GM18508 (cell line): ENCODE data around the gene MLANA.
"Not testable (repeated sequence)": the region's sequence is repeated elsewhere in the genome, so short reads cannot be mapped to it uniquely, and the experiment has no call there.

ENCODE experiments used
- ATAC-seq: cut with Tn5 transposase; IDR thresholded peaks from one replicate; pipeline ENCODE4 v1.9.1; 2021; ENCODE audit warnings: moderate number of reproducible peaks; ENCODE audit not compliant: insufficient read depth, unreplicated experiment

Gene MLANA

DNA sequence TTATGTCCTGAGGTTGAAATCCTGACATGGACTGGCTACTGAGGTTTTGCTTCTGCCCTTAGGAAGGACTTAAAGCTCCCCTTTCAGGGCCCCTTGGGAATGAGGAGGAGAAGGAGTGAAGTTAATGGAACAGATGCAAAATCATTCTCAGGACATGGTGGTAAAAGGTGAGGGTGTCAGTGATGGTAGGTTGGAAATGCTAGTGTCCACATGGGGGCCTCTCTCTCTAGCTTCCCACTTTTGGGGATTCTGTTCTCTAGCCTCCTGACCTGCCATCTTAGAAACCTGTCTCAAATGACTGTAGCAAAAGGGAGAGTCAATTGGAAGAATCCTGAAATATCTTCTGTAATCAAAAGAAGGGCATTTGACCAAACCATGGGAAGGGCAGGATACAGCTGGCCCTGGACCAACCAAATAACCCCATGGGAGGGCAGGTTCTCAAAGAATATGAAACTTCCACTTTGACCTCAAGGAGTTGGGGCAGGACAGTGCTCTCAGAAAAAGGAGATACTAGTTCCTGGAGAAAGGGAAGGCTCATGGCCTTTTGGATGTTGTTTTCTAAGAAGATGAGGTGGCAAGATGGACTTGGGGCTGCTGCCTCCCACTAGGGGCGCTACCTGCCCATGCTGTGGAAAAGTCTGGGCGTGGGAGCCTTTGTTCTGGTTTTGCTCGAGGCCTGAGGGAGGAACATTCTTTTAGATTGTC, 21.2 kb upstream of the MLANA start:
- ATAC-seq = no peak

DNA sequence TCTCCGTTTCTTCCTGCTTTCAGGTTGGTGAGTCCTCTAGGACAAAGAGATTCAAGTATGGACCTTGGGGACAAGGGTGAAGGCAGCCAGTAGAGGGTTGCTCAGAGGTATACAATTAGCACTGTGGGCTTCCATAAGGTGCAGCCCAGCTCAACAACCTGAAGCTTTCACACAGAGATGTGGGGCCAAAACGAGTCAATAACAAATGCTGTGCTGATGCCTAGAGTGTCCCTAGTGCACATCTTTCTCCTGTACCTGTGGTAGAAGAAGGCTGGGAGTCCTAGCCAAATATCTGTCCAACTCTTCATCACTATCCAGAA, 20.7 kb upstream of the MLANA start:
- ATAC-seq = no peak

DNA sequence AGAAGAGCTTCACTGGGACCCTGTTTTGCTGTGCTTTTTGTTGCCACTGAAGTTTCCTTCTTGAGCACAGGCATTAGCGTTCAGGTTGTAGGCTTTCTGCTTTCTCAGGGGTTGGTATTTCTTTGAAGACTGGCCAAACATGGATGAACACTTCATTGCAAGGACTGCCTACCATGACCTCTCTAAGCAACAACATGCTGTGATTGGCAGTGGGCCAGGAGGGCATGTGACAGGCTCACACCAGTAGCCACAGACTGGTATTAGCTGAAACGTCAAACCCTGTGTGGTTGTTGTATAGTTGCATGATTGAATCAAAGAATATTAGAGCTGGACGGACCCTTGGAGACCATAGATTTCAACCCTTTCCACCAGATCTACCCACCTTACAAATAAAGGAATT, 20.0 kb upstream of the MLANA start:
- no peak for ATAC-seq

DNA sequence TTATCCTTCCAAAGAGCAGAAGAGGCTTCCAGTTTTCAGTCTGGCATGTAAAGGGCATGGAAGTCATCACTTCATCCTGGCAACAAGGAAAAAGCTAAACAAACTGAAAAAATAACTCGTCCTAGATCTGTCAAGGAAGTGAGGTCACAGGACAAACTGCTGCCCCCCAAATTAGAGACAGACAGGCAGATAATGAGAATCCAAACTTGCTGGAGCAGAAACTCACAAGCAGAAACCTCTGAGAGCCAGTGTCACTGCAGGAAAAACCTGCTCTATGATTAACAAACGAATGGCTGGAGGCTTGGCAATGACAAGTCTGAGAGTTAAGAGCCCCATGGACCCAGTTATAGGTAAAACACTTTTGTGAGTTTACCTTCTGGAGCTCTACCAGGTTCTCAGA, 18.9 kb upstream of the MLANA start:
- no peak for ATAC-seq

DNA sequence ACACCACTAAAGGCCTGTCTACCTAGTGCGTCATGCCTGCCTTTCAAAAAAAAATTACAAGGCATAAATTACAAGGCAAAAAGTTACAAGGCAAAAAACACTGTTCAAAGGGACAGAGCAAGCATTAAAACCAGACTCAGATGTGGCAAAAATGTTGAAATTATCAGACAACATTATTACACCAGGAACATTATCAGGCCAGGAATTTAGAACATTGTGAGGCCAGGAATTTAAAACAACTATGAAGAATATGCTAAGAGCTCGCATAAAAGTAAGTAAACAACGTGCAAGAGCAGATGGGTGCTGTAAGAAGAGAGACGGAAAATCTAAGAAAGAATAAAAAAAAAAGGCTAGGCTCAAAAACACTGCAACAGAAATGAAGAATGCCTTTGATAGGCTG, 18.2 kb upstream of the MLANA start:
- ATAC-seq = no peak

DNA sequence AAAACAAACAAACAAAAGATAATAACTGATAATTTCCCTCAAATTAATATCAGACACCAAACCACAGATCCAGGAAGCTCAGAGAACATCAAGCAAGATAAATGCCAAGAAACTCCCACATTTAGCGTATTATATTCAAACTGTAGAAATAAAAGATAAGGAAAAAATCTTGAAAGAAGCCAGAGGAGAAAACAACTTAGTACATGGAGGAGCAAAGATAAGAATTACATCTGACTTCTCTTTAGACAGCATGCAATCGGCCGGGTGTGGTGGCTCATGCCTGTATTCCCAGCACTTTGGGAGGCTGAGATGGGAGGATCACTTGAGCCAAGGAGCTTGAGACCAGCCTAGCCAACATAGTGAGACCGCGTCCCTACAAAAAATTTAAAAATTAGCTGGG, 17.2 kb upstream of the MLANA start:
- ATAC-seq = no peak

DNA sequence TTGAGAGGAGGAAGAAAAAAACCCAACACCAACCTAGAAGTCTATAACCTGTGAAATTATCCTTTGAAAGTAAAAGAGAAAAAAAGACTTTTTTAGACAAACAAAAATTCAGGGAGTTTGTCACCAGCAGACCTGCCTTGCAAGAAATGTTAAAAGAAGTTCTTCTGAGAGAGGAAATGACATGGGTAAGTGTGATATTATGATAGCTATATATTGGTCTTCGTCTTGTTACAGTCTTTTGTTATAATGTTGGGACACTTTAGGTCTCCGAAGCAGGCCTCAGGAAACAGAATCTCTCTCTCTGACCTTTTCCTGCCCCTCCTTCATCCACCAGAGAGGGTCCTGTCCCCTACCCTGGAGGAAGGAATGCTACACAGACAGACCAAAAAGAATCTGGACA, 16.6 kb upstream of the MLANA start:
- no peak for ATAC-seq

DNA sequence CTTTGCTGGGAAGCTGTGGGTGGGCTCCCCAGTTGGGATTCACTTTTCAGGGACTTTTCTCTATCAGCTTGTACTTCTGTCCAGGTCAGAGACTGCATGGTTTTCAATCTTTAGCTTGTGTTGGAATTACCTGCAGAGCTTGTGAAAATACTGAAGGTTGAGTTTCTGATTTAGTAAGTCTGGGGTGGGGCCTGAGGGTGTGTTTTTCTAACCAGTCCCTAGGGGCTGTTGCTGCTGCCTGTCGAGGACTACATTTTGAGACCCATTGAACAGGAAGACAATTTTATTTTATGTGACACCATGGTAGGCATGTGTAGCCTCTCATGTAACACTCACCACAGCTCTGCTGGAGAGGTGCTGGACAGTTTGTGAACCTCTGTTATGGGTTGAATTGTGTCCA, 14.7 kb upstream of the MLANA start:
- no peak for ATAC-seq

DNA sequence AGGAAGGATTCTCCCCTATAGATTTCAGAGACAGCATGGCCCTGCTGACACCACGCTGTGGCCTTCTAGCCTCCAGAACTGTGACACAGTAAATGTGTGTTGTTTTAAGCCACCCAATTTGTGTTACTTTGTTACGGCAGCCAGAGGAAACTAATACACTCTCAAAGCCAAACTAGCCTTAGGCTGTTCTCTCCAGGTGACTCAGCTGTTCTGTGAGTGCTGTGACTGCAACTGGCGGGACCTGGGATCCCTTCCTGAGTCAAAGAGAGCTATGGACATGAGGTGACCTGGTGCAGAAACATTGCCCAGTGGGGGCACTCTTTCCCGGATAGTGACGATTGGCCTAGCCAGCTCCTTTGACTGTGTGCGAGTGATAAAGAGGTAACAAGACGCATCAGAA, 14.0 kb upstream of the MLANA start:
- no peak for ATAC-seq

DNA sequence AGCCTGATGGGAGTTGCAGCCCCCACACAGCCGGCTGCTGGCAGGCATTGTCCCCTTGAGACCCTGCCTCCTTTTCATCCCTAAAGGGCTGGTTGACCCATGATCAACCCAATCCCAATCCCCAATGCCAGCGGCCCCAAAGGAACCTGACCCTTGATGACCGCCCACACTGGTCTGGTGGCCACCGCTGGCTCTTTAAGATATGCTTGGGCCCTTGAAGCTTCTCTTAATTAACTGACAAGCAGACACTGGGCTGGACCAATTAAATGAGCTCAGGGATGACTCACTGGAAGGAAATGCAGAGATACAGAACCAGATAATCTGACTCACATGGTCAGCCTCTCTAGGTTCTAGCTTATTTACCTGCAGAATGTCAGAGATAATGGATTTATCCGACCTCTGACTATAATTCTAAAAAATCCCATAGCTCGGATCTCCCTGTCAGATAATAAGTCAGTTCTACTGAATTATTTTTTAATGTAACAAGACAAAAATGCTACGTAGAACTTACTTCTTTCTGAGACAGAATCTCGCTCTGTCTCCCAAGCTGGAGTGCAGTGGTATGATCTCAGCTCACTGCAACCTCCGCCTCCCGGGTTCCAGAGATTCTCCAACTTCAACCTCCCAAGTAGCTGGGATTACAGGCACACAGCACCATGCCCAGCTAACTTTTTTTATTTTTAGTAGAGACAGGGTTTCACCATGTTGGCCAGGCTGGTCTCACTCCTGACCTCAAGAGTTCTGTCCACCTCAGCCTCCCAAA, 11.1 kb upstream of the MLANA start:
- no peak for ATAC-seq

DNA sequence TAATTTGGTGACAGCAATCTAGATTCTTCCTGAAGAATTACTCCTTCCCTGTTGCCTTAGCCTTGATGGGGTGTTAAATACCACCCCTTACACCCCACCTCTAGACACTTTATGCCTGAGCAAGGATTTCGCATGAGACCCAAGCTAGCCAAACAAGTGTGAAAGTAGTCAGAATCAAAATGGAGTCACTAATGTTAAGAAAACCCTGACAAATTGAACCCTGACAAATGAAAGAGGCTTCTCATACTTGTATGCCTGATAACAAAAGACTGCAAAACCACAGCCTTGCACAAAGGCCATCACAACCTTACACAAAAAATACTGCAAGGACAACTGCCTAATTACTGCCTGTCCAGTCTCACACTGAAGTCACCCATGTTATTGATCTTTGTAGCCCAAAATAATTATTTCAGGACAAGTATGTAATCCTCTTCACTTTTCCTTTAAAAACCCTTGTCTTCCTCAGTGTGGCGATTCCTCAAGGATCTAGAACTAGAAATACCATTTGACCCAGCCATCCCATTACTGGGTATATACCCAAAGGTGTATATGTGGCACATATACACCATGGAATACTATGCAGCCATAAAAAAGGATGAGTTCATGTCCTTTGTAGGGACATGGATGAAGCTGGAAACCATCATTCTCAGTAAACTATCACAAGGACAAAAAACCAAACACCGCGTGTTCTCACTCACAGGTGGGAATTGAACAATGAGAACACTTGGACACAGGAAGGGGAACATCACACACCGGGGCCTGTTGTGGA, 8.3 kb upstream of the MLANA start:
- not testable (repeated sequence) for ATAC-seq

DNA sequence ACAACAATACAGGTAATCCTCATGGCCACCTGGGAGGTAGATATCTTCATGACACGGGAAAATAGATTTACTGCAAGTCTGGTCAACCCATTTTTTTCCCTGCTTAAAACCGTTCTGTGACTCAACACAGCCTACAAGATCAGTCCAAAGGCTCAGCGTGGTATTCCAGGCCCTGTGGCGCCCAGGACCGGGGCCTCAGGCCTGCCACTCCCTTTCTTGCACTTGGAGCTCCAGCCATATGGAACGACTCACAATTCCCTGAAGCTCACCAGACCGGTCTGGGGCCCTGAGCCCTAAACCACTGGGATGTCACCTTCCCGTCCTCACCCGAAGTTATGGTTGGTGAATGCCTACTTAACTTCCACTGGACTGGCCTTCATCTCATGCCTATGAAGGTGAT, 6.5 kb upstream of the MLANA start:
- no peak for ATAC-seq

DNA sequence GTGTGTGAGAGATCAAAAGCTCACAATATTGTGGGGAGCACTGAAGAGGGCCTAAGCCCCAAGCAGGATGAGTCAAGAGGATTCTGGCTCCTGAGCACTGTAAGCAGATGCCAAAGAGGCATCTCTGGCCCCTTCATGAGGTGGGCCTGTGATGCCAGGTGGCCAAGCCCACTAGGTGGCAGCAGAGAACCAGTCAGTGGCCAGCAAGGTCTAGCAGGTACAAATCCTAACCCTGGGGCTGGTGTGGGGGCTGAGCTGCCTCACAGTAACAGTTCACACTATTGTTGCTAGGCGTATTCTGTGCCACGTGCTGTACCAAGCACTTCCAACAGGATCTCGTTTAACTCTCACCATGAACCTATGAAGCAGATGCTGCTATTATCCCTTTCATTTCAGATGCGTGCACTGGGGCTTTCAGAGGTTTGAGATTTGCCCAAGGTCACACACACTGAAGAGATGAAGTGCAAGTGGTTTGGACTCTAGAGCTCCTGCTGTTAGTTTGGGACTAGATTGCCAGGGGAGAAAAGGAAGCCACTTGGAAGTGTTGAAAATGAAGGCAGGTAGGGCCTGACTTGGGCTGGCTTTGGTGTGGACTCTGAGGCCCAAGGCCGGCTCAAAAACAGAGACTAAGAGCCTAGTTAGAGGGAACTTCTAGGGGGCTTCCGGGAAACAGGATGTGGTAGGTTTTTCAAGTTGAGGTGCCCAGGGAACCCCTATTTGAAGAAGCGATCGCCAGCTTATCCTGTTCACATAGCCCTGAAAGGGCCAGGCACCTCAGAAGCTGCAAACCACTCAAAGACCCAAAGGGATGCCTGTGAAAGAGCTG, 4.4 kb upstream of the MLANA start:
- peak; percentile 92 for ATAC-seq

DNA sequence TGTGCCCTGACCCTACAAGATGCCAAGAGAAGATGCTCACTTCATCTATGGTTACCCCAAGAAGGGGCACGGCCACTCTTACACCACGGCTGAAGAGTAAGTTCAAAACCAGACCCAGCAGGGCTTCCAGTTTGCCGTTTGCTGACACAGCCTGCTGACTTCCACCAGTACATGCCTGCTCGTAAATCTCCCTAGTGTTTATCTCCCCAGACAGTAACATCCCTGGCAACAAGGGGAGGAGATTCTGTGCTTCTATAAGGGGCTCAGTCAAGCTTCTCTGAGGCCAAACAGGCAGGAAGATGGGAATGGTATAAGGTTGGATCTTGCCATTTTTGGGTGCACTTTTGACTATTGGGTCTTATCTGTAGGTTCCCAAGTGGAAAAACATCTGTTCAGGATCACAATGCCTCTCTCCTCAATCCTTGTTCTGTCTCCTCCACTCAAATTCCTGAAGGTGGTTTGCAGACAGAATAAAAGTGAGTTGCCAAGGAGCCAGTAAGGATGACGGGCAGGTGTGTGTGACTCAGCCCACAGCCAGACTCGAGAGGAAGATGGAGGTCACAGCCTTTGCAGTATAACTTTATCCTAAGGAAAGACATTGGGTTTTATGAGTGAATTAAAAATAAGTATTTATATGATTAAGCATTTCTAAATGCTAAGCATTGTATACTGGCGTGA, 1.9 kb downstream of the MLANA start:
- ATAC-seq = no peak

DNA sequence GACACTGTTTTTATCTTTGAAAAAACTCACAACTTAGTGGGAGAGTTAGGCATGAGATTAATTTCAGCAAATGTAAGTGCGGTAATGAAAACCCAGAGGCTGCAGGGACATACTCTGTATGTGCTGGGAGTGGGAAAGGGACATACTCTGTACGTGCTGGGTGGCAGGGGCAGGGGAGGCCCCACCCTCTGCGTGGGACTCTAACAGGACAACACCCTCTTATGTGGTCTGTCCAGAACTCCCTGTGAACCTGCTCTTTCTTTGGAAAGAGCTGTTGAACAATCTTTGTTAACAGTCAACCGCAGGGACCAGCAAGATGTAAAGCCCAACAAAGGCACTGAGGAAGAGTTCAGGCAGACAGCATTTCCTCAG, 2.4 kb downstream of the MLANA start:
- no peak for ATAC-seq

DNA sequence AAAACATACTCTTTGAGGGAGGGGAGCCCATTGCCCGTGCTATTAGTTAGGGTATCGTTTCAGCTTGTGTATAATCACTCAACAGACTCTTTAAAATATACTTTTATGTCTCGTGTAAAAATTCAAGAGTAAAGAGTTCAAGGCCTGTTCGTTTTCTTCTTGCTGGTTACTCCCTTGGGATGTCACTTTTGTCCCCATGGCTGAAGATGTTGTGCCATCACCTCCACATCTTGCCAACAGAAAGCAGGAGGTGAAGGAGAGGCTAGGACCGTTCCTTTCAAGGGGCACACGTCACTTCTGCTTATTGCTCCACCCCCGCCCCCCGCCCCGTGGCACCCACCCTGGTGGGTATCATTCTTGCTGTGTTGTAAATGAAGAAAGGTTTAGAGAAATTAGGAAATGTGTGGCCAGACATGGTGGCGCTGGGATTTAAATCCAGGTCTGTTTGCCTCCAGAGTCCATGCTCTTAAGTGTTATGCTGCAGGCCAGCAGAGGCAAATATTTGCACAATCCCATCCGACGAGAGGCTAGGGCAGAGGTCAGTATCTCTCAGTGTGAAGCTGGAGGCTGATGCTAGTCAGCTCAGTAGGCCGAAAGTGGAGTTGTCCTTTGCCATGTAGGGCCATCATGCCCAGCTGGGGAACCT, 3.0 kb downstream of the MLANA start:
- no peak for ATAC-seq

DNA sequence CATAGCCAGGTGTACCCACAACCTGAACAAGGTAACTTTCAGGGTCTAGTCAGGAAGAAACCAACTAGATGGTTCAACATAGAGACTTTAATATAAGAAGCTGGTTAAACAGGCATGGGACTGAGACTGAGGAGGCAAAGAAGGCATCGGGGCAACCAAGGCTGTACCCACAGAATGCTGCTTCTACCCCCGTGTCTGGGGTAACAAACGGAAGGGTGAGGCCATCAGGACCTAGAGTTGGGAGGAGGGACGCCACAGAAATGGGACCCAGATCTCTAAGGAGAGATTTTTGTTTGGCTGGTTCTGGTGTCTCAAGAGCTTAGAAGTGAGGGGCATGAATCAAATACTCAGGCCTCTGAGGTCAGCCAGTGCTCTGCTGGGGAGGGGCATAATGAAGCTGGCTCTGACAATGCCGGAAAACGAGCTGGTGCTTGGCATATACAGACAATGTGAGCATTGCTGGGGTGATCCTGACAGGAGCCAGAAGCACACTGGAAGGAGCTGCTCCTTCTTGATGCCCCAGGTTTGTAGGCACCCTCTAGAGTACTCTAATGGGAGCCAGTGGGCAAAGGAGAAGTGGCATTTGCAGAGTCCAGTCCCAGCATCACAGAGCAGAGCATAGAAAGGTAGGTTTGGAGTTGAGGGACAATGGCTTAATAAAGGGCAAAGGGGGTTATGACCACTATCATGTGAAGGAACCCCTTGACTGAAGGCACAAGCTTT, 3.7 kb downstream of the MLANA start:
- ATAC-seq = no peak

DNA sequence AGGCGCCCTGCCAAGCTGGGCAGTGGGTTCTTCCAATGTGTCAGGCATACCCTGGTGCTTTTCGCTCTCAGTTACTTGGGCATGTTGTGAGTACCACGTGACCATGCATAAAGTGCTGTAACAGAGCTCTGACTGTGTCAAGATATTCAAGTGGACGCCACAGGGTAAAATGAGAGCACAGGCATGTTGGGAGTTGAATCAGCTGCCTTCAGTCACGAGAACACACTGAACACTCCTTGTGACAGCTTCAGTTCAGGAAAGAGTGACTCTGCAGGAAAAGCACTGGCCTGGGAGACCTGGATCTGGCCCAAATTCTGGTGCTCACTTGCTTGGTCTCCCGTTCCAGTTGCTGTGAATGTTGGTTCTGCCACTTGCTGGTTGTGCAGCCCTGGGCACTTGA, 5.1 kb downstream of the MLANA start:
- ATAC-seq = no peak

DNA sequence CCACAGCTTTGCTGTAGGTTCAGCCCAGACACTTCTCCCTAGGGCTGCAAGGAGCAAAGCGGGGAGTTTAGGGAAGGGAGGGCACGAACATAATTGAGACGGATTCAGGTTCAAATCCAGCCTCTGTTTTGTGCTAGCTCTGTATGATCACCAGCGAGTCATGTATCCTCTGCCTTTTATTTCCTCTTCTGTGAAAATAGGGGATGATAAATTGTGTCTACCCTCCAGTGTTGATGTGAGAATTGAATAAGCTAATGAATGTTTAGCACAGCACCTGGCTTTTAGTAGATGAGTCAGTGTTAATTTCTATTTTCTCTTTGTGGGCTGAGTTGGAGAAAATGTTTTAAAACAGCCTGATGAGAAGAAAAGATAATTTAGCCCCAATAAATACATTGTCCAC, 6.2 kb downstream of the MLANA start:
- no peak for ATAC-seq
